Astrocyte of the spinal cord (primary cell): ENCODE results near the gene EFNA4.
"Not testable (repeated sequence)": the region's sequence is repeated elsewhere in the genome, so short reads cannot be mapped to it uniquely, and the experiment has no call there.

Source experiments
- DNase-seq: peaks from one replicate; pipeline ENCODE4 v3.0.0; 2011; ENCODE audit warnings: low read depth, low spot score
- H3K4me3 ChIP-seq: 2 replicates; pipeline ENCODE4 v1.5.1; 2011; ENCODE audit warnings: low read depth, mild to moderate bottlenecking, low read length, moderate library complexity
- CTCF ChIP-seq: IDR thresholded peaks from 2 replicates; pipeline ENCODE4 v1.5.1; 2012; ENCODE audit warnings: low read depth, mild to moderate bottlenecking, low read length, inconsistent platforms
- in situ Hi-C: cut with HindIII; loops from 2 replicates; pipeline ENCODE4 v1.10.0; 2017; ENCODE audit warnings: low sequenced_read_pairs

The EFNA4 gene

GRCh38 chr1:155108296-155108695 lies 44.8 kb downstream of the EFNA4 start:
- in situ Hi-C loops, result no loop called here
- no peak for TF ChIP-seq CTCF
- no peak overlapping the region for H3K4me3 ChIP-seq
- no peak for DNase-seq

DNA sequence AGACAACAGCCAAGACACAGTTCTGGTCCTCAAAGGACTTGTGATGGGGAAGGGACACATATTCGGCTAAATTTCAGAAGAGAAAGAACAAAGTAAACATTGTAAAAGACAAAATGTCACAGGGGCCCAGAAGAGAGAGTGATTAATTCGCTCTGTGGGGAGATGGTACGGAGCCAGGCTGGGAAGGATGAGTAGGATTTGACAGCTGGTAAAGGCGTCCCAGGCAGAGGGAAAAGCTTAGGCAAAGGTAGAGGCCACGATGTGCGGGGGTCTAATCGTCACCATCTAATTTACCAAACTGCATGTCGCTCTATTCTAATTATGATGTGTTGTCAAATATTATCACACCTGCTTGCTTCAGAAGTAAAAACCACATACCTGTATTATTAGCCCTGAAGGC lies 46.8 kb downstream of the EFNA4 start:
- in situ Hi-C loops, result no loop called here
- TF ChIP-seq CTCF, result no peak
- no peak overlapping the region for H3K4me3 ChIP-seq
- DNase-seq, result no peak

GRCh38 chr1:155110826-155111225 lies 47.3 kb downstream of the EFNA4 start:
- no peak for TF ChIP-seq CTCF
- DNase-seq, result no peak
- no peak overlapping the region for H3K4me3 ChIP-seq
- in situ Hi-C loops, result no loop called here

- no peak for DNase-seq
- TF ChIP-seq CTCF, result no peak
- H3K4me3 ChIP-seq, result no peak overlapping the region
- in situ Hi-C loops, result no loop called here
These were observed 50.0 kb downstream of the EFNA4 start for GRCh38 chr1:155113450-155113980.

- TF ChIP-seq CTCF, result no peak
- in situ Hi-C loops, result no loop called here
- no peak for DNase-seq
- no peak overlapping the region for H3K4me3 ChIP-seq
These were observed 52.7 kb downstream of the EFNA4 start for GRCh38 chr1:155116113-155116764.

- TF ChIP-seq CTCF, result no peak
- no peak overlapping the region for H3K4me3 ChIP-seq
- DNase-seq, result no peak
- in situ Hi-C loops, result no loop called here
These were observed 54.1 kb downstream of the EFNA4 start for GRCh38 chr1:155117610-155118009.

GRCh38 chr1:155118090-155118489 lies 54.5 kb downstream of the EFNA4 start:
- in situ Hi-C loops, DNase-seq, H3K4me3 ChIP-seq: not testable (repeated sequence)
